Measurements from ENCODE around the gene TAF8. TPM values are rescaled to one million over a fixed set of nuclear protein-coding genes. Genes with fewer than 3 reads are reported as not detected.

TAF8 gene
- polyA plus RNA-seq, 1 donor (not counting 4 experiments of a cell fraction or from before 2014, with no cell fraction given), result 15.9 TPM

GRCh38 chr6:42084889-42085288 is 34.6 kb downstream of the TAF8 start:
- Histone ChIP-seq H3K4me1 (ENCODE audit: control insufficient read depth, extremely low read depth, insufficient read depth, low read length) (peaks cover 13% of the 10 kb centered on the region), H2AFZ (ENCODE audit: control insufficient read depth, low read length) (no peak overlapping the region), H3K9me1 (ENCODE audit: control insufficient read depth, extremely low read depth, insufficient read depth, low read length) (no peaks in the 10 kb centered on the region), H4K20me1 (ENCODE audit: control insufficient read depth, extremely low read depth, insufficient read depth, low read length) (no peaks in the 10 kb centered on the region), H3K9ac (ENCODE audit: control insufficient read depth, extremely low read depth, insufficient read depth, low read length) (no peak overlapping the region), H3K79me2 (ENCODE audit: control insufficient read depth, insufficient read depth, low read length) (no peaks in the 10 kb centered on the region), H3K9me3 (ENCODE audit: control insufficient read depth, low read depth, low read length) (no peaks in the 10 kb centered on the region), H3K4me2 (ENCODE audit: control insufficient read depth, extremely low read depth, insufficient read depth, low read depth, low read length) (no peak overlapping the region), H3K36me3 (ENCODE audit: control insufficient read depth in 2 of 2, extremely low read depth in 1 of 2, insufficient read depth in 2 of 2, low read length in 2 of 2) (no peaks in the 10 kb centered on the region), H3K27me3 (ENCODE audit: control insufficient read depth, extremely low read depth, insufficient read depth, low read length) (no peaks in the 10 kb centered on the region), H3K4me3 (ENCODE audit: control insufficient read depth in 2 of 3, extremely low read depth in 1 of 3, insufficient read depth in 2 of 3, low read depth in 1 of 3, low read length in 3 of 3) (no peak overlapping the region), H3K27ac (ENCODE audit: control insufficient read depth, insufficient read depth, low read length) (no peak overlapping the region)
- no peak for DNase-seq (ENCODE audit: low read depth, low spot score)
- no peak for FAIRE-seq
- TF ChIP-seq CTCF (optimal IDR thresholded peaks at IDR 0.05 in 1 of 3, IDR thresholded peaks at IDR 0.05 in 1 of 3, conservative IDR thresholded peaks at IDR 0.05 in 1 of 3; ENCODE audit: extremely low read depth in 1 of 3, insufficient read depth in 2 of 3, low read length in 3 of 3) (no peak), EZH2 (IDR thresholded peaks at IDR 0.05; ENCODE audit: low read length) (no peak)
- dilution Hi-C loops (cut with MboI; ENCODE audit: extremely low pct_ligation_motif_present, low sequenced_read_pairs), result no loop called here

- Histone ChIP-seq H3K4me2 (ENCODE audit: control insufficient read depth, extremely low read depth, insufficient read depth, low read depth, low read length) (no peak overlapping the region), H3K4me3 (ENCODE audit: control insufficient read depth in 2 of 3, extremely low read depth in 1 of 3, insufficient read depth in 2 of 3, low read depth in 1 of 3, low read length in 3 of 3) (no peak overlapping the region), H4K20me1 (ENCODE audit: control insufficient read depth, extremely low read depth, insufficient read depth, low read length) (no peaks in the 10 kb centered on the region), H3K79me2 (ENCODE audit: control insufficient read depth, insufficient read depth, low read length) (no peaks in the 10 kb centered on the region), H2AFZ (ENCODE audit: control insufficient read depth, low read length) (no peak overlapping the region), H3K27me3 (ENCODE audit: control insufficient read depth, extremely low read depth, insufficient read depth, low read length) (no peaks in the 10 kb centered on the region), H3K9ac (ENCODE audit: control insufficient read depth, extremely low read depth, insufficient read depth, low read length) (no peak overlapping the region), H3K27ac (ENCODE audit: control insufficient read depth, insufficient read depth, low read length) (no peak overlapping the region), H3K4me1 (ENCODE audit: control insufficient read depth, extremely low read depth, insufficient read depth, low read length) (peaks cover 13% of the 10 kb centered on the region), H3K9me1 (ENCODE audit: control insufficient read depth, extremely low read depth, insufficient read depth, low read length) (no peaks in the 10 kb centered on the region), H3K36me3 (ENCODE audit: control insufficient read depth in 2 of 2, extremely low read depth in 1 of 2, insufficient read depth in 2 of 2, low read length in 2 of 2) (no peaks in the 10 kb centered on the region), H3K9me3 (ENCODE audit: control insufficient read depth, low read depth, low read length) (no peaks in the 10 kb centered on the region)
- no peak for TF ChIP-seq EZH2 (IDR thresholded peaks at IDR 0.05; ENCODE audit: low read length)
- TF ChIP-seq CTCF (optimal IDR thresholded peaks at IDR 0.05 in 1 of 3, IDR thresholded peaks at IDR 0.05 in 1 of 3, conservative IDR thresholded peaks at IDR 0.05 in 1 of 3; ENCODE audit: extremely low read depth in 1 of 3, insufficient read depth in 2 of 3, low read length in 3 of 3), result peak; percentile 3 to 37 (median 16)
- dilution Hi-C loops (cut with MboI; ENCODE audit: extremely low pct_ligation_motif_present, low sequenced_read_pairs), result no loop called here
- no peak for DNase-seq (ENCODE audit: low read depth, low spot score)
- FAIRE-seq, result no peak
Measured at GRCh38 chr6:42086046-42087035, 36.0 kb downstream of the TAF8 start.
